Mesendoderm (in vitro differentiated cells): Measurements from ENCODE around the gene BRD7.

Source experiments
- DNase-seq: peaks from one replicate; pipeline ENCODE4 v3.0.0; 2013
- H2AK5ac ChIP-seq: 2 replicates; pipeline ENCODE4 v1.6.1; 2013; ENCODE audit warnings: low read length, inconsistent platforms
- H2BK120ac ChIP-seq: 2 replicates; pipeline ENCODE4 v1.6.1; 2013; ENCODE audit warnings: low read depth, mild to moderate bottlenecking, low read length, moderate library complexity, mixed read lengths
- H2BK15ac ChIP-seq: replicated peaks from 2 replicates; pipeline ENCODE4 v1.6.1; 2013; ENCODE audit warnings: low read depth, mild to moderate bottlenecking, moderate library complexity
- H2BK5ac ChIP-seq: 2 replicates; pipeline ENCODE4 v1.6.1; 2013; ENCODE audit warnings: low read length, inconsistent platforms
- H3K18ac ChIP-seq: 2 replicates; pipeline ENCODE4 v1.6.1; 2013; ENCODE audit warnings: mild to moderate bottlenecking, low read length, mixed read lengths
- H3K23ac ChIP-seq: one replicate; pipeline ENCODE4 v1.6.1; 2013; ENCODE audit warnings: low read length
- H3K27ac ChIP-seq: 2 replicates; pipeline ENCODE4 v1.5.1; 2013; ENCODE audit warnings: low read depth, mild to moderate bottlenecking, inconsistent platforms, low read length, moderate library complexity
- H3K27me3 ChIP-seq: 2 replicates; pipeline ENCODE4 v1.6.1; 2013; ENCODE audit warnings: low read length, control low read depth, mild to moderate bottlenecking, inconsistent platforms; ENCODE audit not compliant: insufficient read depth, poor library complexity
- H3K36me3 ChIP-seq: 2 replicates; pipeline ENCODE4 v1.6.1; 2013; ENCODE audit warnings: low read length, inconsistent platforms; ENCODE audit not compliant: control insufficient read depth, insufficient read depth
- H3K4ac ChIP-seq: one replicate; pipeline ENCODE4 v1.6.1; 2013; ENCODE audit warnings: low read depth, mild to moderate bottlenecking, low read length, moderate library complexity
- H3K4me1 ChIP-seq: 2 replicates; pipeline ENCODE4 v1.6.1; 2013; ENCODE audit warnings: low read depth, low read length, inconsistent platforms; ENCODE audit not compliant: control insufficient read depth
- H3K4me2 ChIP-seq: 2 replicates; pipeline ENCODE4 v1.6.1; 2013; ENCODE audit warnings: low read length
- H3K4me3 ChIP-seq: 2 replicates; pipeline ENCODE4 v1.5.1; 2013; ENCODE audit warnings: mild to moderate bottlenecking, low read length
- H3K56ac ChIP-seq: one replicate; pipeline ENCODE4 v1.6.1; 2013; ENCODE audit warnings: low read length
- H3K79me1 ChIP-seq: 2 replicates; pipeline ENCODE4 v1.6.1; 2013; ENCODE audit warnings: low read length, inconsistent platforms
- H3K79me2 ChIP-seq: 2 replicates; pipeline ENCODE4 v1.6.1; 2013; ENCODE audit warnings: mild to moderate bottlenecking, low read length; ENCODE audit not compliant: control insufficient read depth, insufficient read depth
- H3K9ac ChIP-seq: 2 replicates; pipeline ENCODE4 v1.6.1; 2013; ENCODE audit warnings: low read length, inconsistent platforms
- H4K5ac ChIP-seq: one replicate; pipeline ENCODE4 v1.6.1; 2013; ENCODE audit warnings: low read length
- H4K8ac ChIP-seq: one replicate; pipeline ENCODE4 v1.6.1; 2013; ENCODE audit warnings: low read depth, mild to moderate bottlenecking, control low read depth, low read length, moderate library complexity
- WGBS: extraction: QIAGEN DNeasy Blood & Tissue Kit; methylation state at CpG from one replicate; pipeline ENCODE4 v1.1.7; 2013; ENCODE audit warnings: low lambda C conversion rate, missing lambda C conversion rate; ENCODE audit not compliant: insufficient coverage; ENCODE audit errors: extremely low coverage; 5-methylcytosine and 5-hydroxymethylcytosine counted together

BRD7 gene

GRCh38 chr16:50367777-50368409 lies 895 bp downstream of the BRD7 start:
- H3K9ac ChIP-seq, result peak overlapping the region; percentile 72
- H4K5ac ChIP-seq, result no peak overlapping the region
- H3K4ac ChIP-seq, result no peak overlapping the region
- no peaks in the 10 kb centered on the region for H3K27me3 ChIP-seq
- H4K8ac ChIP-seq, result no peak overlapping the region
- no peak overlapping the region for H3K23ac ChIP-seq
- no peaks in the 10 kb centered on the region for H3K36me3 ChIP-seq
- H3K4me1 ChIP-seq, result peaks cover 4% of the 10 kb centered on the region
- no peak overlapping the region for H2BK5ac ChIP-seq
- peak overlapping the region; percentile 71 for H3K4me3 ChIP-seq
- no peak overlapping the region for H2AK5ac ChIP-seq
- H2BK15ac ChIP-seq, result no peak overlapping the region
- WGBS, result no CpG with 5 or more reads among the region's 23 CpGs
- H3K79me2 ChIP-seq, result peaks cover 25% of the 10 kb centered on the region
- H3K27ac ChIP-seq, result no peak overlapping the region
- H2BK120ac ChIP-seq, result no peak overlapping the region
- H3K4me2 ChIP-seq, result peak overlapping the region; percentile 62
- DNase-seq, result peak; percentile 23
- H3K79me1 ChIP-seq, result peaks cover 6% of the 10 kb centered on the region
- peak overlapping the region; percentile 70 for H3K56ac ChIP-seq
- peak overlapping the region; percentile 75 for H3K18ac ChIP-seq

GRCh38 chr16:50365791-50366575 lies 2.8 kb downstream of the BRD7 start:
- WGBS, result no CpG with 5 or more reads among the region's 2 CpGs
- no peak for DNase-seq
- Histone ChIP-seq H3K23ac (no peak overlapping the region), H2AK5ac (no peak overlapping the region), H3K18ac (no peak overlapping the region), H2BK5ac (no peak overlapping the region), H3K56ac (peak overlapping the region; percentile 17), H3K79me2 (peaks cover 25% of the 10 kb centered on the region), H3K4ac (no peak overlapping the region), H3K4me3 (no peak overlapping the region), H3K27ac (no peak overlapping the region), H2BK120ac (no peak overlapping the region), H3K9ac (no peak overlapping the region), H3K4me1 (peaks cover 4% of the 10 kb centered on the region), H3K4me2 (no peak overlapping the region), H3K79me1 (peaks cover 6% of the 10 kb centered on the region), H4K5ac (no peak overlapping the region), H3K36me3 (no peaks in the 10 kb centered on the region), H4K8ac (no peak overlapping the region), H3K27me3 (no peaks in the 10 kb centered on the region), H2BK15ac (no peak overlapping the region)

- Histone ChIP-seq H3K79me1 (peaks cover 11% of the 10 kb centered on the region), H3K27me3 (no peaks in the 10 kb centered on the region), H3K56ac (no peak overlapping the region), H3K4me2 (no peak overlapping the region), H3K4ac (no peak overlapping the region), H4K5ac (no peak overlapping the region), H2AK5ac (no peak overlapping the region), H2BK120ac (no peak overlapping the region), H2BK15ac (no peak overlapping the region), H3K23ac (no peak overlapping the region), H3K4me1 (peaks cover 3% of the 10 kb centered on the region), H3K79me2 (peaks cover 35% of the 10 kb centered on the region), H3K4me3 (no peak overlapping the region), H3K36me3 (no peaks in the 10 kb centered on the region), H3K18ac (no peak overlapping the region), H2BK5ac (no peak overlapping the region), H4K8ac (no peak overlapping the region), H3K9ac (no peak overlapping the region), H3K27ac (no peak overlapping the region)
- WGBS, result no CpG with 5 or more reads among the region's 10 CpGs
- no peak for DNase-seq
These were observed 5.1 kb downstream of the BRD7 start for GRCh38 chr16:50363656-50364055.

- Histone ChIP-seq H3K36me3 (no peaks in the 10 kb centered on the region), H3K4me2 (no peak overlapping the region)
- WGBS, result no CpG with 5 or more reads among the region's 3 CpGs
These were observed 8.0 kb downstream of the BRD7 start for GRCh38 chr16:50360779-50361178.

GRCh38 chr16:50360033-50360778 lies 8.6 kb downstream of the BRD7 start:
- no peak overlapping the region for H3K18ac ChIP-seq
- H3K9ac ChIP-seq, result no peak overlapping the region
- WGBS, result no CpG with 5 or more reads among the region's 6 CpGs
- no peak overlapping the region for H2AK5ac ChIP-seq
- no peak overlapping the region for H3K4me2 ChIP-seq
- H4K8ac ChIP-seq, result no peak overlapping the region
- no peak overlapping the region for H3K4ac ChIP-seq
- no peak for DNase-seq
- no peak overlapping the region for H2BK15ac ChIP-seq
- no peak overlapping the region for H3K27ac ChIP-seq
- no peaks in the 10 kb centered on the region for H3K27me3 ChIP-seq
- no peak overlapping the region for H3K4me3 ChIP-seq
- no peaks in the 10 kb centered on the region for H3K36me3 ChIP-seq
- H3K4me1 ChIP-seq, result no peaks in the 10 kb centered on the region
- H3K23ac ChIP-seq, result no peak overlapping the region
- no peak overlapping the region for H2BK120ac ChIP-seq
- H2BK5ac ChIP-seq, result no peak overlapping the region
- H3K56ac ChIP-seq, result no peak overlapping the region
- peaks cover 21% of the 10 kb centered on the region for H3K79me2 ChIP-seq
- no peak overlapping the region for H4K5ac ChIP-seq
- H3K79me1 ChIP-seq, result peaks cover 10% of the 10 kb centered on the region

More at GRCh38 chr16:50360779-50361178, 8.0 kb downstream of the BRD7 start:
- no peak overlapping the region for H4K8ac ChIP-seq
- no peak overlapping the region for H3K4me3 ChIP-seq
- H3K56ac ChIP-seq, result no peak overlapping the region
- H3K18ac ChIP-seq, result no peak overlapping the region
- H3K79me2 ChIP-seq, result peaks cover 22% of the 10 kb centered on the region
- H3K9ac ChIP-seq, result no peak overlapping the region
- no peak overlapping the region for H4K5ac ChIP-seq
- H2AK5ac ChIP-seq, result no peak overlapping the region
- peaks cover 10% of the 10 kb centered on the region for H3K79me1 ChIP-seq
- H3K23ac ChIP-seq, result no peak overlapping the region
- H2BK5ac ChIP-seq, result no peak overlapping the region
- H3K27ac ChIP-seq, result no peak overlapping the region
- H3K4me1 ChIP-seq, result no peaks in the 10 kb centered on the region
- H3K4ac ChIP-seq, result no peak overlapping the region
- H2BK15ac ChIP-seq, result no peak overlapping the region
- peak; percentile 18 for DNase-seq
- H3K27me3 ChIP-seq, result no peaks in the 10 kb centered on the region
- H2BK120ac ChIP-seq, result no peak overlapping the region
